ENCODE results near the gene FSD2. TPM values are rescaled to one million over a fixed set of nuclear protein-coding genes. Genes with fewer than 3 reads are reported as not detected.

FSD2 gene
- total and polyA plus RNA-seq, 10 donors, result 0.02 to 0.03 (median 0.02) TPM; not detected in 7

- no peak for TF ChIP-seq POLR2A (IDR thresholded peaks at IDR 0.05)
- no peak for TF ChIP-seq CTCF (IDR thresholded peaks at IDR 0.05 in 8 of 11, conservative IDR thresholded peaks at IDR 0.05 in 3 of 11)
- 88 to 93% (median 90%) methylated on average over 4 of the region's 4 CpGs for WGBS, 5 donors
- no peak for DNase-seq
- H3K27me3 ChIP-seq (replicated peaks in 1 of 7), result no peaks in the 10 kb centered on the region
- H3K36me3 ChIP-seq, result no peaks in the 10 kb centered on the region
- no peak overlapping the region for H3K27ac ChIP-seq
- intact Hi-C loops (cut with DNase I; ENCODE audit: low total_unique reads), result loop anchor here (5.0 kb wide), 1 partner anchor 141 kb away; the partner anchor contains the start of gene RAMAC
- no peaks in the 10 kb centered on the region for H3K9me3 ChIP-seq
- H3K4me1 ChIP-seq, result peaks cover 4 to 46% (median 20%) of the 10 kb centered on the region in 6 donors
- no peak overlapping the region for H3K4me3 ChIP-seq
Observed at GRCh38 chr15:82846621-82847020, 40.8 kb upstream of the FSD2 start.

GRCh38 chr15:82845686-82846085 is 39.8 kb upstream of the FSD2 start:
- no peak for DNase-seq
- intact Hi-C loops (cut with DNase I; ENCODE audit: low total_unique reads), result loop anchor here (5.0 kb wide), 1 partner anchor 142 kb away; the partner anchor contains the start of gene RAMAC
- 70 to 79% (median 76%) methylated on average over 6 to 7 of the region's 7 CpGs for WGBS, 5 donors

GRCh38 chr15:82843566-82843965 is 37.7 kb upstream of the FSD2 start:
- H3K9me3 ChIP-seq, result peaks cover 0 to 6% (median 0%) of the 10 kb centered on the region in 8 donors
- intact Hi-C loops (cut with DNase I; ENCODE audit: low total_unique reads), result no loop called here
- no peak for DNase-seq
- H3K36me3 ChIP-seq, result peaks cover 0 to 3% (median 0%) of the 10 kb centered on the region in 6 donors
- no peaks in the 10 kb centered on the region for H3K27me3 ChIP-seq (replicated peaks in 1 of 7)
- H3K27ac ChIP-seq, result no peak overlapping the region
- TF ChIP-seq POLR2A (IDR thresholded peaks at IDR 0.05) (no peak), CTCF (IDR thresholded peaks at IDR 0.05 in 8 of 11, conservative IDR thresholded peaks at IDR 0.05 in 3 of 11) (no peak), POLR2AphosphoS5 (IDR thresholded peaks at IDR 0.05) (no peak)
- H3K4me1 ChIP-seq, result peaks cover 0 to 22% (median 0%) of the 10 kb centered on the region in 6 donors
- no peak overlapping the region for H3K4me3 ChIP-seq
- WGBS, 5 donors, result 73 to 85% (median 85%) methylated on average over 3 of the region's 3 CpGs

More at GRCh38 chr15:82845686-82846085, 39.8 kb upstream of the FSD2 start:
- H3K27ac ChIP-seq, result no peak overlapping the region
- no peaks in the 10 kb centered on the region for H3K36me3 ChIP-seq
- peaks cover 4 to 41% (median 16%) of the 10 kb centered on the region in 6 donors for H3K4me1 ChIP-seq
- no peaks in the 10 kb centered on the region for H3K27me3 ChIP-seq (replicated peaks in 1 of 7)
- no peaks in the 10 kb centered on the region for H3K9me3 ChIP-seq
- no peak overlapping the region for H3K4me3 ChIP-seq
- TF ChIP-seq POLR2A (IDR thresholded peaks at IDR 0.05) (no peak), CTCF (IDR thresholded peaks at IDR 0.05 in 8 of 11, conservative IDR thresholded peaks at IDR 0.05 in 3 of 11) (no peak), POLR2AphosphoS5 (IDR thresholded peaks at IDR 0.05) (no peak)

GRCh38 chr15:82840166-82840565 is 34.3 kb upstream of the FSD2 start:
- no peaks in the 10 kb centered on the region for H3K27me3 ChIP-seq (replicated peaks in 1 of 7)
- H3K4me1 ChIP-seq, result peaks cover 0 to 18% (median 0%) of the 10 kb centered on the region in 6 donors
- no peak overlapping the region for H3K4me3 ChIP-seq
- DNase-seq, result no peak
- H3K27ac ChIP-seq, result no peak overlapping the region
- peaks cover 0 to 6% (median 0%) of the 10 kb centered on the region in 8 donors for H3K9me3 ChIP-seq
- 88 to 98% (median 95%) methylated on average over 4 of the region's 4 CpGs for WGBS, 5 donors
- TF ChIP-seq POLR2AphosphoS5 (IDR thresholded peaks at IDR 0.05), result no peak
- no peak for TF ChIP-seq CTCF (IDR thresholded peaks at IDR 0.05 in 8 of 11, conservative IDR thresholded peaks at IDR 0.05 in 3 of 11)
- no peak for TF ChIP-seq POLR2A (IDR thresholded peaks at IDR 0.05)
- H3K36me3 ChIP-seq, result peaks cover 2 to 37% (median 28%) of the 10 kb centered on the region in 6 donors
- intact Hi-C loops (cut with DNase I; ENCODE audit: low total_unique reads), result no loop called here
